HEK293 (cell line): ENCODE measurements around the gene SMIM13.

Source experiments
- GLI4 ChIP-seq: fragments of 450-650 bp; formaldehyde crosslinking; IDR thresholded peaks from 2 replicates; pipeline ENCODE4 v1.5.1; 2016; ENCODE audit warnings: missing biosample characterization, missing genetic modification characterization
- GLIS2 ChIP-seq: fragments of 450-650 bp; formaldehyde crosslinking; IDR thresholded peaks from 2 replicates; pipeline ENCODE4 v1.5.1; 2016; ENCODE audit warnings: missing biosample characterization, missing genetic modification characterization
- INSM2 ChIP-seq: fragments of 450-650 bp; formaldehyde crosslinking; IDR thresholded peaks from 2 replicates; pipeline ENCODE4 v1.5.1; 2016; ENCODE audit warnings: missing biosample characterization, missing genetic modification characterization
- OSR2 ChIP-seq: fragments of 450-650 bp; formaldehyde crosslinking; IDR thresholded peaks from 2 replicates; pipeline ENCODE4 v1.5.1; 2016; ENCODE audit warnings: missing biosample characterization, missing genetic modification characterization
- PATZ1 ChIP-seq: fragments of 450-650 bp; formaldehyde crosslinking; IDR thresholded peaks from 2 replicates; pipeline ENCODE4 v1.5.1; 2016; ENCODE audit warnings: missing biosample characterization, missing genetic modification characterization
- RBAK ChIP-seq: fragments of 450-650 bp; formaldehyde crosslinking; IDR thresholded peaks from 2 replicates; pipeline ENCODE4 v1.5.1; 2016; ENCODE audit warnings: missing biosample characterization, missing genetic modification characterization
- SETDB1 ChIP-seq: IDR thresholded peaks from one replicate; pipeline ENCODE4 v1.6.1; 2017; ENCODE audit warnings: mild to moderate bottlenecking, low read length, moderate library complexity, mixed read lengths; ENCODE audit not compliant: insufficient read length
- TSHZ1 ChIP-seq: fragments of 450-650 bp; formaldehyde crosslinking; IDR thresholded peaks from 2 replicates; pipeline ENCODE4 v1.5.1; 2016; ENCODE audit warnings: missing biosample characterization, missing genetic modification characterization, borderline replicate concordance
- YY1 ChIP-seq: fragments of 450-650 bp; formaldehyde crosslinking; IDR thresholded peaks from 2 replicates; pipeline ENCODE4 v1.5.1; 2018; ENCODE audit warnings: missing biosample characterization, missing genetic modification characterization
- ZFHX2 ChIP-seq: fragments of 450-650 bp; formaldehyde crosslinking; conservative IDR thresholded peaks from 2 replicates; pipeline ENCODE4 v1.5.1; 2016; ENCODE audit warnings: missing biosample characterization, missing genetic modification characterization
- ZFP69B ChIP-seq: fragments of 450-650 bp; formaldehyde crosslinking; IDR thresholded peaks from 2 replicates; pipeline ENCODE4 v1.5.1; 2016; ENCODE audit warnings: missing biosample characterization, missing genetic modification characterization
- ZIC2 ChIP-seq: fragments of 450-650 bp; formaldehyde crosslinking; IDR thresholded peaks from 2 replicates; pipeline ENCODE4 v1.5.1; 2016; ENCODE audit warnings: missing biosample characterization, missing genetic modification characterization
- ZNF10 ChIP-seq: fragments of 450-650 bp; formaldehyde crosslinking; IDR thresholded peaks from 2 replicates; pipeline ENCODE4 v1.5.1; 2017; ENCODE audit warnings: missing biosample characterization, missing genetic modification characterization
- ZNF155 ChIP-seq: fragments of 450-650 bp; formaldehyde crosslinking; IDR thresholded peaks from 2 replicates; pipeline ENCODE4 v1.5.1; 2016; ENCODE audit warnings: missing biosample characterization, missing genetic modification characterization
- ZNF16 ChIP-seq: fragments of 450-650 bp; formaldehyde crosslinking; IDR thresholded peaks from 2 replicates; pipeline ENCODE4 v1.5.1; 2016; ENCODE audit warnings: low read depth, missing biosample characterization, missing genetic modification characterization
- ZNF211 ChIP-seq: fragments of 450-650 bp; formaldehyde crosslinking; IDR thresholded peaks from 2 replicates; pipeline ENCODE4 v1.5.1; 2016; ENCODE audit warnings: low read depth, missing biosample characterization, missing genetic modification characterization
- ZNF23 ChIP-seq: fragments of 450-650 bp; formaldehyde crosslinking; IDR thresholded peaks from 2 replicates; pipeline ENCODE4 v1.5.1; 2016; ENCODE audit warnings: missing biosample characterization, missing genetic modification characterization, borderline replicate concordance
- ZNF324 ChIP-seq: fragments of 450-650 bp; formaldehyde crosslinking; IDR thresholded peaks from 2 replicates; pipeline ENCODE4 v1.5.1; 2016; ENCODE audit warnings: missing biosample characterization, missing genetic modification characterization
- ZNF391 ChIP-seq: fragments of 450-650 bp; formaldehyde crosslinking; IDR thresholded peaks from 2 replicates; pipeline ENCODE4 v1.5.1; 2016; ENCODE audit warnings: low read depth, missing biosample characterization, missing genetic modification characterization, borderline replicate concordance
- ZNF48 ChIP-seq: fragments of 450-650 bp; formaldehyde crosslinking; IDR thresholded peaks from 2 replicates; pipeline ENCODE4 v1.5.1; 2016; ENCODE audit warnings: missing biosample characterization, missing genetic modification characterization
- ZNF510 ChIP-seq: fragments of 450-650 bp; formaldehyde crosslinking; IDR thresholded peaks from 2 replicates; pipeline ENCODE4 v1.5.1; 2018; ENCODE audit warnings: mild to moderate bottlenecking, missing genetic modification characterization, missing biosample characterization; ENCODE audit not compliant: insufficient replicate concordance
- ZNF530 ChIP-seq: fragments of 450-650 bp; formaldehyde crosslinking; IDR thresholded peaks from 2 replicates; pipeline ENCODE4 v1.5.1; 2016; ENCODE audit warnings: low read depth, missing biosample characterization, missing genetic modification characterization
- ZNF692 ChIP-seq: fragments of 450-650 bp; formaldehyde crosslinking; IDR thresholded peaks from 2 replicates; pipeline ENCODE4 v1.5.1; 2016; ENCODE audit warnings: missing biosample characterization, missing genetic modification characterization
- ZNF830 ChIP-seq: fragments of 450-650 bp; IDR thresholded peaks from 2 replicates; pipeline ENCODE4 v1.5.0; 2018; ENCODE audit warnings: missing biosample characterization, missing genetic modification characterization, low read depth, mild to moderate bottlenecking, moderate library complexity
- ZSCAN18 ChIP-seq: fragments of 450-650 bp; formaldehyde crosslinking; IDR thresholded peaks from 2 replicates; pipeline ENCODE4 v1.5.1; 2016; ENCODE audit warnings: missing biosample characterization, missing genetic modification characterization
- ZSCAN23 ChIP-seq: fragments of 450-650 bp; formaldehyde crosslinking; IDR thresholded peaks from 2 replicates; pipeline ENCODE4 v1.5.1; 2016; ENCODE audit warnings: missing biosample characterization, missing genetic modification characterization
- ZSCAN4 ChIP-seq: fragments of 450-650 bp; formaldehyde crosslinking; IDR thresholded peaks from 2 replicates; pipeline ENCODE4 v1.5.1; 2017; ENCODE audit warnings: missing biosample characterization, missing genetic modification characterization

The SMIM13 gene

GRCh38 chr6:11093626-11094410, at the start of gene SMIM13 (continued):
- TF ChIP-seq PATZ1 (peak; percentile 95), TSHZ1 (tag by site-specific recombination) (no peak), ZSCAN4 (tag by site-specific recombination) (0 out of 2 replicates have a peak, but pooled peaks have one; percentile 11), ZNF510 (tag by site-specific recombination) (no peak), ZSCAN18 (tag by site-specific recombination) (no peak), SETDB1 (no peak), OSR2 (tag by site-specific recombination) (no peak; the same call in 1 of the 2 replicates), GLIS2 (tag by site-specific recombination) (peak; percentile 99), ZNF10 (tag by site-specific recombination) (no peak), ZNF16 (tag by site-specific recombination) (no peak), ZNF155 (no peak), ZFP69B (tag by site-specific recombination) (peak; percentile 86), ZFHX2 (tag by site-specific recombination) (peak; percentile 80), ZNF324 (tag by site-specific recombination) (peak; percentile 92; the same call in 1 of the 2 replicates), ZIC2 (tag by site-specific recombination) (peak; percentile 89), ZNF23 (tag by site-specific recombination) (no peak), GLI4 (tag by site-specific recombination) (0 out of 2 replicates have a peak, but pooled peaks have one; percentile 36), YY1 (tag by site-specific recombination) (peak; percentile 82), ZNF530 (tag by site-specific recombination) (no peak), ZNF211 (tag by site-specific recombination) (no peak), INSM2 (tag by site-specific recombination) (peak; percentile 77), ZNF692 (tag by site-specific recombination) (peak; percentile 76), ZNF830 (tag by site-specific recombination) (no peak), ZNF391 (tag by site-specific recombination) (peak; percentile 69; the same call in 1 of the 2 replicates), ZSCAN23 (tag by site-specific recombination) (0 out of 2 replicates have a peak, but pooled peaks have one; percentile 71), RBAK (tag by site-specific recombination) (no peak), ZNF48 (tag by site-specific recombination) (no peak)
